A549 (cell line): ENCODE results near the gene NRSN2.

Source experiments
- CTCF ChIP-seq: fragments of >200 bp; sonication (Bioruptor Twin); formaldehyde crosslinking; IDR thresholded peaks from 3 replicates; pipeline ENCODE4 v1.5.1; 2016
- MAX ChIP-seq: IDR thresholded peaks from 2 replicates; pipeline ENCODE4 v1.6.1; 2012
- POLR2A ChIP-seq: IDR thresholded peaks from 2 replicates; pipeline ENCODE4 v1.6.1; 2012; ENCODE audit warnings: mild to moderate bottlenecking, low read length
- ZNF302 ChIP-seq: fragments of 250-450 bp; sonication (Bioruptor Pico); IDR thresholded peaks from 2 replicates; pipeline ENCODE4 v1.9.0; 2021; ENCODE audit warnings: inconsistent platforms, mild to moderate bottlenecking, moderate library complexity
- TF ChIP-seq, protein P1 (sequence below): IDR thresholded peaks from 2 replicates; pipeline ENCODE4 v1.6.1; 2012

GRCh38 chr20:382291-383115 lies 35.6 kb downstream of the NRSN2 start:
- TF ChIP-seq CTCF (no peak), MAX (no peak), POLR2A (no peak), ZNF302 (CRISPR knock-in tag) (no peak)
- TF ChIP-seq, protein P1, sequence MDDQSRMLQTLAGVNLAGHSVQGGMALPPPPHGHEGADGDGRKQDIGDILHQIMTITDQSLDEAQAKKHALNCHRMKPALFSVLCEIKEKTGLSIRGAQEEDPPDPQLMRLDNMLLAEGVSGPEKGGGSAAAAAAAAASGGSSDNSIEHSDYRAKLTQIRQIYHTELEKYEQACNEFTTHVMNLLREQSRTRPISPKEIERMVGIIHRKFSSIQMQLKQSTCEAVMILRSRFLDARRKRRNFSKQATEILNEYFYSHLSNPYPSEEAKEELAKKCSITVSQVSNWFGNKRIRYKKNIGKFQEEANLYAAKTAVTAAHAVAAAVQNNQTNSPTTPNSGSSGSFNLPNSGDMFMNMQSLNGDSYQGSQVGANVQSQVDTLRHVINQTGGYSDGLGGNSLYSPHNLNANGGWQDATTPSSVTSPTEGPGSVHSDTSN = no peak
